Subcutaneous adipose tissue (tissue), 4 donors: Measurements from ENCODE around the gene EXOG. TPM values are rescaled to one million over a fixed set of nuclear protein-coding genes. Genes with fewer than 3 reads are reported as not detected.

Experiments used
- total RNA-seq, 4 donors: library from RNA; depleted of rRNA; stranded (reverse); fragments of >200 nt; gene quantifications; one replicate each; pipeline ENCODE4 v1.1.0, GENCODE V29; 2016
- TF ChIP-seq, protein P1 (sequence below): fragments of 450-650 bp; IDR thresholded peaks from one replicate; pipeline ENCODE4 v1.5.1; 2016; ENCODE audit warnings: low read depth, mild to moderate bottlenecking, control low read depth, antibody characterized with exemption, moderate library complexity

Gene EXOG
- total RNA-seq, 4 donors from 2014 or later: 5.9 to 8.5 (median 6.7) TPM

DNA sequence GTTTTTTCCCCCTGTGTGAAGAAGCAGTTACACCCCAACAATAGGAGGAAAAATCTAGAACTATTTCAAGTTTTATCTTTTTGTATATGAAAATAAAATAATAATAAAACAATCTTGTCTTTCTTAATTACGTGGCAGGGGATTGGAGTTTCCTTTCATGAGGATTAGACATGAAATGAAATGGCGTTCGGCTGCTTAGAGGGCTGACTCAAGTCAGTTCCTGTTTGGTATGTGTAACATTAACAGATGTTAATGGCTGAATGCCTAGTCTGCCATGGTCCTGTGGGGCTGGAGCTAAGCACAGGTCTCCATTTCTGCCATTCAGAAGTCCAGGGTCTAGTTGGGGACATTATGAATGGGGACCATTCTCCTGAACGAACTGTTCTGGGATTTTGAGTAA is 3.1 kb upstream of the EXOG start:
- TF ChIP-seq, protein P1, sequence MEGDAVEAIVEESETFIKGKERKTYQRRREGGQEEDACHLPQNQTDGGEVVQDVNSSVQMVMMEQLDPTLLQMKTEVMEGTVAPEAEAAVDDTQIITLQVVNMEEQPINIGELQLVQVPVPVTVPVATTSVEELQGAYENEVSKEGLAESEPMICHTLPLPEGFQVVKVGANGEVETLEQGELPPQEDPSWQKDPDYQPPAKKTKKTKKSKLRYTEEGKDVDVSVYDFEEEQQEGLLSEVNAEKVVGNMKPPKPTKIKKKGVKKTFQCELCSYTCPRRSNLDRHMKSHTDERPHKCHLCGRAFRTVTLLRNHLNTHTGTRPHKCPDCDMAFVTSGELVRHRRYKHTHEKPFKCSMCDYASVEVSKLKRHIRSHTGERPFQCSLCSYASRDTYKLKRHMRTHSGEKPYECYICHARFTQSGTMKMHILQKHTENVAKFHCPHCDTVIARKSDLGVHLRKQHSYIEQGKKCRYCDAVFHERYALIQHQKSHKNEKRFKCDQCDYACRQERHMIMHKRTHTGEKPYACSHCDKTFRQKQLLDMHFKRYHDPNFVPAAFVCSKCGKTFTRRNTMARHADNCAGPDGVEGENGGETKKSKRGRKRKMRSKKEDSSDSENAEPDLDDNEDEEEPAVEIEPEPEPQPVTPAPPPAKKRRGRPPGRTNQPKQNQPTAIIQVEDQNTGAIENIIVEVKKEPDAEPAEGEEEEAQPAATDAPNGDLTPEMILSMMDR: no peak

DNA sequence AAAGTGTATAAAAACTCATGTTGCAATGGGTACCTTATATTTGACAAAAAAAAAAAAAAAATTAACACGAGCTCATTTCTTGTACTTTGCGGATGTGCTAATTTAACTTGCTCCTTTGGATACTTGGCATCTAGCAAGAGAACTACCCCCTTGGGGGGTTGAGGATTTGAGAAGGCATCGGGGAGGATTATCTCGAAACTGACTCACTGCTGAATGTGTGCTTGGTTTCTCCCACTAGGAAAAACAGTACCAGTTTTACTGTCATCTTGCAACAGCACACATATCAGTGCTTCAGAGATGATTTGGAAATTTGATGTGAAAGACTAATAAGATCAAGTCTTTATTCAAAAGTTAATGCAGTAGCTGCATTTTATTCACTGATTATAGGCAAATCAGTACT is 891 bp downstream of the EXOG start:
- TF ChIP-seq, protein P1: no peak

DNA sequence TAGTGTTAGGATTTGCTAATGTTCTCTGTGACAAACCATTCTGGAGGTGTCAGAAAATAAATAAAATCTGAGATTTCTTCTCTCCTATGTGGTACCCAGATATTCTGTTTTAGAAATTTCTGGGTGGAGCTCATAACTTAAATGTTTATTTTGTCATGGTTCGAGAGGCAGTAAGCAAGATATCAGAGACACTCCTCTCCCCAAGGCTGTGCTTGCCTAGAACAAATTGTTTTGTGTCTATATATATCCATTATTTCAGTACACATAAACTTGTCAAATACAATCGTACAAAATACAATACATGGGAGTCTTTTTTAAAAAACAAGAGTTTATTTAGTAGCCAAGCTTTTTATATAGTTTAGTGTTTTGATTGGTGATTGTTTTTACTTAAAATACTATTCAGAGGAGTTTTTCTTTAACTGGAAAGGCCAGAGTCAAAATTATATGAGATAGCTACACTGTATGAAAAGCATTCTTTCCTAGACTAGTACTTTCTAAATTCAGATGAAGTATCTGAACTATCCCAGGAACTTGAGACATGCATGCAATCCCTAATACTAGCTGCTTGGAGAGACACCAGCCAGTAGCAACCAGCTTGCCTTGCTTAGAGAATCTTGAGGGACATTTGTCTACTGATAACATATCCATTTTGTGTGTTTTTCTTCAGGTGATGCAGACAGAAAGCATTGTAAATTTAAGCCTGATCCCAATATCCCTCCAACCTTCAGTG is 4.7 kb downstream of the EXOG start:
- TF ChIP-seq, protein P1: no peak

DNA sequence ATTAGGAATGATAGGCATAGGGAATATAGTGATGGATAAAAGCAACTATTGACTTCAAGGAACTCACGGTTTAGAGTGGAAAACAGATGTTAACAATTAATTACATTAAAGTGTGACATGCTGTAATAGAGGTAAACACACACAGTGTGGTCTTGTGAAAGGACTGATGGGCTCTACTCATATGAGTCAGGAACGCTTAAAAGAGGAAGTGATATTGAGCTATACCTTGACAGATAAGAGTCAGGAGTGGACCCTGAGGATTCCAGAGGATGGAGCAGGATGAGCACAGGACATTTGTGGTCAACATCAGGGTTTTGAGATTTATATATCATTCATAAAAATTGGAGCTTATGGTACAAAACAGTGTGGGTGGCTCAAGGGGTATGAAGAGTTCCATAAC is 11.0 kb downstream of the EXOG start:
- TF ChIP-seq, protein P1: no peak

DNA sequence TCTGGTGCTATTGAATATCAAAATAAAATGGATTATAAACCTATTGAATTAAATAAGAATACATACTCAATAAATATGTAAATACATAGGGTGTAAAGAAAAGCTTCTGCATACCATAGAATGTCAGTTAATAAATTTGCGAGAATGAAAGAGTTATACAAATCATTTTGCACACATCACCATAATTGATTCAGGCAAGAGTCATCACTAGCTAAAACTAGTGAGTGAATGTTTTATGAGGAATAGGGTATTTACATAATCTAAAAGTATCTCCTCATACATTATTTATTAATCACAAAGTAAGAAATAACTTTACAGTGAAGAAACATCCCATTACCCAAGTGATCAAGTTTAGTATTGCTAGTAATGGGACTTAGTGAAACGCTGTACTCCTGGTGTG is 13.6 kb downstream of the EXOG start:
- TF ChIP-seq, protein P1: no peak

DNA sequence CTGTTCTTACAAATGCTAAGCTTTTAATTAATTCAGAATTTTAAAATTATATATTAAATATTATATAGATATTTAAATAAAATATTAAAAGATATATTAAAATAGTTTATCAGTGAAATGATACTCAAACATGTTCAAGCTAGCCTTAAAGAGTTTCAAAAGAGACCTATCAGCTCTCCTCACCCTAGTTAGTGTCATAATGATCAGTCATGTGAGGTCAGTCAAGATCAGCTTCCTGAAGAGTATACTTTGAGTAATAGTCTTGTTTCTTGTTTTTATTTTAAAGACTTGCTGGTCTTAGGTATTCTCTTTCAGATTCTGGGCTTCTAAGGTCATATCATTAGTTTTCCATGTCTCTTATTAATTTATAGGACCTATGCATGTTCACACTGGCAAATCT is 14.5 kb downstream of the EXOG start:
- TF ChIP-seq, protein P1: no peak

DNA sequence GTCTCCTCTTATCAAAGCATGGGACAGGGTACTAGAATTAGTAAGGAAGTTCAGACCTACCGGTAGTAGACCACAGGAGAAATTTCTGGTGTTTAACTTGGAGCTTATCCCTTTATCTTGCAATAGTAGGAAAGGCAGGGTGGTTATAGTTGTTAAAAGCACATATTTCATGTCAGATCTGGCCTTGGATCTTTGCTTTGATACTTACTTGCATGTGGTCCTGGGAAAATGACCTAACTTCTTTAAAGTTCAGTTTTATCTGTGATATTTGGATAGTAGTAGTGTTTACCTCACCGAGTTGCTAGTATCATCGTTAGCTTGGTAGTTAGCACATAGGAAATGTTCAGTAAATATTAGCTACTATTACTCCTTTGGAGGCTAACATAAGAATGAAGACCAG is 15.4 kb downstream of the EXOG start:
- TF ChIP-seq, protein P1: no peak
